T-helper 2 cell (primary cell): ENCODE measurements around the gene PLA2G2F.

Source experiments
- DNase-seq, 5 experiments: peaks; one replicate each; pipeline versions ENCODE4 v3.0.0 to v3.0.0-alpha.2; 2012 to 2022

PLA2G2F gene

DNA sequence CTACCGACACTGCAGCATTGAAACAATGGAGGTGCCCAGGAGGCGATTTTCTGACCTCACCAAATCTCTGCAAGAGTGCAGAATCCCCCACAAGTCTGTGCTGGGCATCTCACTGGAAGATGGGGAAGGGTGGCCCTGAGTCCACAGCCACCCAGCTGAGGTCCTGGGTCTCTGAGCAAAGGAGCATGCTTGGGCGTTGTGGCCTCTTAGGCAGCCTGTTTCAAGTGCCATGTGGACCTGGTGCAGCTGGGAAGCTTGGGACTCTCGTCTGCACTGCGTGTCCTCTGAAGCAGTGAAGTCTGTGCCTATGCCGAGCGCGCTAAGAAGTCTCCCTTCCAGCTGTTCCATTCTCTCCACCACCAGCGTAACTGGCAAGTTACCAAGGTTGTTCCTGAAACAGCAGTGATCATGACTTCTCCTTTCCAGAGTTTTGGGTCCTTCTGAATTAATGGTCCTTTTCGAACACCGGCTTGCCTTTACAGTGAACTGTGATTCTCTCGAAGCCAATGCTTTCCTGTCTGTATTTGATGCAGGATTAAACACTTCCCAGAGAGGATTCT is 52.2 kb downstream of the PLA2G2F start:
- DNase-seq, result no peak

DNA sequence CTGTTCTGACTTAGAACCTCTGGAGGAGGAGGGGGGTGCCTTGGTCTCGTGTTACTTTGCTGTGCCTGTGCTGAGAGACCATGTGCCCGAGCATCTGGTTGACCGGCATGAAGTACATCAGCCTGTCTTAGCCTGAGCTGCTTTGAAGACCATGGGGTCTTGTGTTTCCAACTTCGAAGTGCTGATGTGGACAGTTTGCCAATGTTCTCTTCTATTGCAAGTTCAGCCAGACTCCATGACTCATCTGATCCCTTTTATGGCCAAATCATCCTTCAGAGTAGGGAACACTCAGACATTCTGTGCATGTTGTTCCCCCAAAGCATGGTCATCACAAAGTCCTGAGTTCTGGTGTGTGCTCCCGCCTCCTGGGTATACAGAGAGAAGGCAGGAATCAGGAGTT is 53.2 kb downstream of the PLA2G2F start:
- DNase-seq, result no peak

DNA sequence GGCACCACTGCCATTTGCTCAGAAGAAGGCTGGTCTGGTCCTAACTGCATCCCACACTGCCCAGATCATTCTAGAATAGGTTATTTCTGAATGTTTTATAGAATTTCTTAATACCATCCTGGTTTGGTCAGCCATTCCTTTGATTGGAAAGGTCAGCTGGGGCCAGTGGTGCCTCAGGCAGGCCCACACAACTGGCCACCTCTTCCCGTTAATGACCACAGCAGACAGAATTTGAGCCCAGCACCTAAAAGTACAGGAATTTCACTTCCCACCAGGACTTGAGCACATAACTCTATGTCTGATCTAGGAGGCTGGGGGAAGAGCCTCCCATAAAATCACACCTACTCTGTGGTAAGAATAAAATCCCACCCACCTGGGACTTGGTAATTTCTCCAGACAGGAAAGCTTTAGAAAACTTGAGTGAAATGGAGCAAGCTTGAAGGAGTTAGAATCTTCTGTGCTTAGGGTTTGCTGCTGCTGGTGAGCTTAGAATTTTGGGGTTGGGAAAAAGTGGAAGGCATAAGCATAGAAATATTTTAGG is 53.8 kb downstream of the PLA2G2F start:
- no peak for DNase-seq

DNA sequence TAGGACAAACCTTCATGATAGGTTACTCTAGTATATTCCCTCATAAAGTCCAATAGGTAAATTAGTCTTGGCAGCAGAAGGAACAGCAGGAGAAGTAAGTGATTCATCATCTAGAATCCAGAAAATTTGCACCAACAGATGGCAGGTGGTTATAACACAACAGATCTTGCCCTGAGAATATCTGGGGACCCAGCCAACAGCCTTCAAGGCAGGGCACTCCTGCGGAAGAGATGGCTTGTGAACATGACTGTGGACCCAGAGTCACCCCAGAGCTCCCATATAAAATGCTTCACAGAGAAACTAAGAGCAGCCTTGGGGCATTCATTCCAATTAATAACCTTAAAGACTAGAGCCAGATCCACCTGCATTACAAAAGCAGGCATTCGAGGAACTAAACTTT is 55.1 kb downstream of the PLA2G2F start:
- DNase-seq, result no peak

DNA sequence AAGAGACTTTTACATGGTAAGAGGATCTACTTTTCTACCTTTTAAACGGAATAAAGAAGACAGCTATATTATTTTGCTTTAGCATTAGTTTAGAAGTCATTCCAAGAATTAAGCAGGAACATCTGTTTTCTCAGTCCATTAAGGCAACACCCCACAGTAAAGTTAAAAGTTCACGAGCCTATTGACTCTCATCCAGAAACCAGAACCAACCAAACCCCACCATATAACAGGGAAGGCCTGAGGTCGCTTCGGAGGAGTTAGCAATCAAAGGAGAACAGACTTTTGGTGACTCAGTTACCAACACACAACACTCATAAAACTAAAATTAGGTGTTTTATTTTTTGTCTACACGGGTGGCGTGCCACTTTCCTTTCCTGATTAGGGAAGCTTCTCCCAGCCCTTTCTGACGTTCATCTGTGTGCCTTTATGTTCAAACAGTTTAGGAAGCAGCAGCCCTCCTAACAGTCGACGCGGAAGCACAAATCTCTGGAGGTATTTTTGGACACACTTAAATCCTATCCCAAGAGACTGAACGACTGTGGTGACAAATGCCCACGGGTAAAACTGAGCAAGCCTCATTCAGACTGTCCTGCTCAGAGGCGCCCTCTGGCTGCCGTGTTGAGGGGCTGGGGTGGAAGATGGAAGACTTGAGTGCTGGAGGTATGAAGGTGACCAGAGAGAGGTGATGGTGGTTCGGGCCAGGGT is 55.8 kb downstream of the PLA2G2F start:
- peak; percentile 42 to 66 (median 51) for DNase-seq

DNA sequence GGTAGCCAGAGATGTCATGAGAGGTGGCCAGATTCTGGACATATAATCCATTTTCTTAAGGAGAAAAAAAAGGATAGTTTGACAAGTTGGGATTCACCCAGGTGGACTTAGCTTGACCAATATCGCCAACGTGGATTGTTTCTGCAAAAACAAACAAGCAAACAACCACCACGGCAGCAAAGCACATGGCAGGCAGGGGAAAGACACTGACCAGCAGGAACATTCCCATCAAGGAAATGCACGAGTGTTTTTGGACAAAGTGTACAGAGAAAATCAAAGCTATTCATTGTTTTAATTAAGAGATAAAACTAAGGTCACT is 56.3 kb downstream of the PLA2G2F start:
- DNase-seq, result no peak

DNA sequence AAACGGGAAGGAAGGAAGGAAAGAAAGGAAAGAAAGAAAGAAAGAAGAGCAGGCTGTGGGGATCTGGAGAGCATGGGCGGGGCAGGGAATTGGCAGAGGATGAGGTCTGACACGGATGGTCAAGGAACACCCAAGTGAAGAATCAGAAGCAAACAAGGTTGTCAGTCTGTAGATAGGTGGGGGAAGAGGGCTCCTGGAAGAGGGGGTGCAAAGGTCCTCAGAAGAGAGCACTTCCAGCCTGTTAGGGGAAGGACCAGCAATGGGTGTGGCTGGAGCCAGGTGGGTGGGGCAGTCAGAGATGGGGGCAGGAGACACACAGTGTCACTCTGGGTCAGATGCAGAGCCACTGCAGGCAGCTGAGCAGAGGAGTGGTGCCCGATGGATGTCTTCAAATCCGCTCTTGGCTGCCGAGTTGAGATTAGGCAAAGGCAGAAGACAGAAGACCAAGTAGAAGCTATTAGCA is 58.2 kb downstream of the PLA2G2F start:
- no peak for DNase-seq

DNA sequence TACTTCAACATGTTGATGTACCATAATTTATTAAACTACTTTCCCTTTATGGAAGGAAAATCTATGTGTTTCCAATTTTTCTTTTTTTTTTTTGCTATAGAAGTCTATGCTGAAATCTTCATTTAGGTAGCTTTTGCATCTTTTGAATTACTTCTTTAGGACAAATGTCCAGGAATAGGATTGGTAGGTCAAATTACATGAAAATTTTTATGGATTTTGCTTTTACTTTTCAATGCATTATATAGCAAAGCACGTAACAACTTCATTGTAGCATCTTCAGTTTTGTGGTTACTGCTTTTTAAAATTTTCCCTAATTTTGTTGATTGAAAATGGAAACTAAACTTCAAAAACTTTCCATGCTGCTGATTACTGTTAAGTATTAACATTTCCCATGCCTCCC is 59.2 kb downstream of the PLA2G2F start:
- DNase-seq, result no peak

DNA sequence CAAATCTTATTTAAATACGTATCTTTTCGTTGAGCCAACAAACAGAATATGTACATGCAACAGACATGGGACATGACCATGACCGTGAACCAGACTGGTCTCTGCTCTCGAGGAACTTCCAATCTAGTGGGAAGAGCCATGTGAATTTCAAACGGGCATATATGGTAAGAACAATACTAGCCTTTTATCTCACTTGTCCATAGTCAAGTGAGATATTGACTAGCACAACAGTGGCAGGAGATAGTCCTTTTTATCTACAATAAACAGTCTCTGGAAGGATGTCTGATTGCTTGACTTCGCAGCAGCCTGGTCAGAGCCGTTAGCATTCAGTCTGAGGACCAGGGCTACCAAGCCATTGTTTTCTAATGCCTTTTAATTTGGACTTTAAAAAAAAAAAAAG is 59.8 kb downstream of the PLA2G2F start:
- DNase-seq, result no peak

DNA sequence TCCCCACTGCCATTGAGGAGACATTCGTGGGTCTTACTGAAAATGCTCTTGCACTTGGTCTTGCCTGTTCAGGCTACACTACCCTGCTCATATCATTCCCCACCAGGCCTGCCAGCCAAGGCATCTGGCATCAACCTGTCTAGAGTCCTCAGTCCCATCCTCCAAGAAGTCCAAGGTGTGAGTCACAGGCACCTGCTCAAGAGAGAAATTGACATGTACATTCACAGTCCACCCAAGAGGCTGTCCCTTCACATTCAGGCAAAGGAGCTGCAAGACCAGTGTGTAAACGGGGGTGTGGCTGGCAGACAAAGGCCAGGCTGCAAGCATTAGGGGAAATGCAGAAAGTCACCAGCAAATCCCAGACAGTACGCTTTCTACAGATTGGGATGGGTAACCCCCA is 60.3 kb downstream of the PLA2G2F start:
- DNase-seq, result no peak

DNA sequence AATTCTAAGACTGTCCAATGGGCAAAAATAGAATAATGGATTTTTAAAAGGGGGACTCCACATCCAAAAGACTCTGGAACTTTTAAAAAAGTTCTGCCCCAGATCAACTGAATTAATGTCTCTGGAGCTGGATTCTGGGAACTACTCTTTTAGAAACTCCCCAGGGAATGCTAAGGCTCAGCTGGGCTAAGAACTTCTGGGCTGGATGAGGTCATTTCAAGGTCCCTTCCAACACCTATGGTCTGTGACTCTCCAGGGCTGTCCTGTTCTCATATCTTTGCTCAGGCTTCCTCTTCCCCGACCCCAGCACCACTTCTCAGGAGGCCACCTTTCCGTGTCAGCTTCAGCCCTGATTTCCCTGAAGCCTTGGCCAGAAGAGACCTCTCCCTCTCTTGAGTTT is 60.7 kb downstream of the PLA2G2F start:
- DNase-seq, result no peak
